HG03565 (cell line): ENCODE measurements around the gene DACH1.

ENCODE experiments used
- ATAC-seq: cut with Tn5 transposase; IDR thresholded peaks from one replicate; pipeline ENCODE4 v1.9.1; 2021; ENCODE audit warnings: mild to moderate bottlenecking, moderate library complexity; ENCODE audit not compliant: unreplicated experiment

DACH1 gene

GRCh38 chr13:71499944-71500514 is 367.0 kb downstream of the DACH1 start:
- no peak for ATAC-seq

GRCh38 chr13:71499235-71499634 is 367.8 kb downstream of the DACH1 start:
- no peak for ATAC-seq

- ATAC-seq = no peak
These were observed 373.8 kb downstream of the DACH1 start for GRCh38 chr13:71493189-71493588.

GRCh38 chr13:71492346-71492871 is 374.6 kb downstream of the DACH1 start:
- ATAC-seq = no peak

GRCh38 chr13:71491010-71491409 is 376.0 kb downstream of the DACH1 start:
- no peak for ATAC-seq

GRCh38 chr13:71489041-71489440 is 378.0 kb downstream of the DACH1 start:
- no peak for ATAC-seq

GRCh38 chr13:71488201-71488600 is 378.8 kb downstream of the DACH1 start:
- ATAC-seq = no peak

- ATAC-seq = no peak
These were observed 381.1 kb downstream of the DACH1 start for GRCh38 chr13:71485913-71486312.

- ATAC-seq = no peak
These were observed 383.3 kb downstream of the DACH1 start for GRCh38 chr13:71483733-71484132.

GRCh38 chr13:71481501-71481900 is 385.5 kb downstream of the DACH1 start:
- no peak for ATAC-seq

GRCh38 chr13:71481046-71481445 is 386.0 kb downstream of the DACH1 start:
- no peak for ATAC-seq

GRCh38 chr13:71477735-71478134 is 389.3 kb downstream of the DACH1 start:
- ATAC-seq = no peak

GRCh38 chr13:71474936-71475335 is 392.1 kb downstream of the DACH1 start:
- ATAC-seq = no peak

- no peak for ATAC-seq
These were observed 397.4 kb downstream of the DACH1 start for GRCh38 chr13:71469626-71470025.

GRCh38 chr13:71464686-71465085 is 402.3 kb downstream of the DACH1 start:
- ATAC-seq = no peak

GRCh38 chr13:71461892-71462291 is 405.1 kb downstream of the DACH1 start:
- no peak for ATAC-seq

GRCh38 chr13:71460211-71460610 is 406.8 kb downstream of the DACH1 start:
- peak; percentile 81 for ATAC-seq

- ATAC-seq = no peak
These were observed 407.3 kb downstream of the DACH1 start for GRCh38 chr13:71459708-71460107.

- ATAC-seq = no peak
These were observed 409.4 kb downstream of the DACH1 start for GRCh38 chr13:71457645-71458044.

- ATAC-seq = no peak
These were observed 410.9 kb downstream of the DACH1 start for GRCh38 chr13:71456136-71456535.

GRCh38 chr13:71454509-71454908 is 412.5 kb downstream of the DACH1 start:
- no peak for ATAC-seq

GRCh38 chr13:71448080-71448630 is 418.8 kb downstream of the DACH1 start:
- no peak for ATAC-seq

GRCh38 chr13:71437704-71438103 is 429.3 kb downstream of the DACH1 start:
- no peak for ATAC-seq
